Measurements from ENCODE around the gene LRG1.

The LRG1 gene

GRCh38 chr19:4539693-4540581, at the start of gene LRG1:
Gene LRG1, minus strand, starts transcription at chr19:4540036. Its CDS starts 23 bp downstream, at chr19:4540013.
- DNase-seq (ENCODE audit: insufficient read length, low spot score) (peak; percentile 70), FAIRE-seq (peak; percentile 69)

- FAIRE-seq = no peak
- no peak for DNase-seq (ENCODE audit: insufficient read length, low spot score)
Measured at GRCh38 chr19:4588291-4588761, 48.5 kb upstream of the LRG1 start.

- no peak for FAIRE-seq
- DNase-seq (ENCODE audit: insufficient read length, low spot score) = no peak
Measured at GRCh38 chr19:4587527-4587926, 47.7 kb upstream of the LRG1 start.

- DNase-seq (ENCODE audit: insufficient read length, low spot score) (no peak), FAIRE-seq (no peak)
Measured at GRCh38 chr19:4586691-4587090, 46.9 kb upstream of the LRG1 start.

GRCh38 chr19:4586245-4586644, 46.4 kb upstream of the LRG1 start:
- no peak for FAIRE-seq
- no peak for DNase-seq (ENCODE audit: insufficient read length, low spot score)

- DNase-seq (ENCODE audit: insufficient read length, low spot score) (no peak), FAIRE-seq (no peak)
Measured at GRCh38 chr19:4585556-4585955, 45.7 kb upstream of the LRG1 start.

GRCh38 chr19:4584670-4585460, 45.0 kb upstream of the LRG1 start:
- FAIRE-seq = no peak
- DNase-seq (ENCODE audit: insufficient read length, low spot score) = no peak

- DNase-seq (ENCODE audit: insufficient read length, low spot score) (no peak), FAIRE-seq (no peak)
Measured at GRCh38 chr19:4583961-4584669, 44.3 kb upstream of the LRG1 start.

- FAIRE-seq = no peak
Measured at GRCh38 chr19:4582980-4583842, 43.4 kb upstream of the LRG1 start.

GRCh38 chr19:4581666-4582553, 42.1 kb upstream of the LRG1 start:
- FAIRE-seq (no peak), DNase-seq (ENCODE audit: insufficient read length, low spot score) (no peak)

More at GRCh38 chr19:4582980-4583842, 43.4 kb upstream of the LRG1 start:
- no peak for DNase-seq (ENCODE audit: insufficient read length, low spot score)

GRCh38 chr19:4580961-4581665, 41.3 kb upstream of the LRG1 start:
- FAIRE-seq (no peak), DNase-seq (ENCODE audit: insufficient read length, low spot score) (no peak)

GRCh38 chr19:4580021-4580901, 40.4 kb upstream of the LRG1 start:
- DNase-seq (ENCODE audit: insufficient read length, low spot score) (no peak), FAIRE-seq (no peak)

- no peak for DNase-seq (ENCODE audit: insufficient read length, low spot score)
- FAIRE-seq = no peak
Measured at GRCh38 chr19:4579389-4579788, 39.6 kb upstream of the LRG1 start.

- no peak for DNase-seq (ENCODE audit: insufficient read length, low spot score)
- FAIRE-seq = no peak
Measured at GRCh38 chr19:4578552-4579248, 38.9 kb upstream of the LRG1 start.

- FAIRE-seq (no peak), DNase-seq (ENCODE audit: insufficient read length, low spot score) (no peak)
Measured at GRCh38 chr19:4577020-4577782, 37.4 kb upstream of the LRG1 start.
